Amygdala (tissue), 56 donors: ENCODE data around the gene ZNF747.

Experiments used
- DNase-seq, 56 donors: peaks; one replicate each; lab custom pipeline; 2025; lab: John Stamatoyannopoulos, UW

ZNF747 gene

DNA sequence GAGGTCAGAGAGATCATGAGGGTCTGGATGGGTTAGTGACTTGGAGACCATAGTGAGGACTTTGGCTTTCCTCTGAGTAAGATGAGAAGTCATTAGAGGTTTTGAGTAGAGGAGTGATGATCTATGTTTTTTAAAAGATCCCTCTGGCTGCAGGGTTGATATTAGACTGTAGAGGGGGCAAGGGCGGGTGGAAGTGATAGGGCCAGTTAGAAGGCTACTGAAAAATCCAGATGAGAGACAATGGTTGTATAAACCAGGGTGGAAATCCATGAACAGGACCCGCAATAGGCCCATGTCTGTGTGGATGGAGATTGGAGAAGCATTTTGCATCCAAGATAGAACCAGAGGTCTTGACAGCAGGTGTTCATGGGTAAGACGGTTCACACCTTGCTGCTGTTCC, 52.3 kb downstream of the ZNF747 start:
- DNase-seq = no peak

DNA sequence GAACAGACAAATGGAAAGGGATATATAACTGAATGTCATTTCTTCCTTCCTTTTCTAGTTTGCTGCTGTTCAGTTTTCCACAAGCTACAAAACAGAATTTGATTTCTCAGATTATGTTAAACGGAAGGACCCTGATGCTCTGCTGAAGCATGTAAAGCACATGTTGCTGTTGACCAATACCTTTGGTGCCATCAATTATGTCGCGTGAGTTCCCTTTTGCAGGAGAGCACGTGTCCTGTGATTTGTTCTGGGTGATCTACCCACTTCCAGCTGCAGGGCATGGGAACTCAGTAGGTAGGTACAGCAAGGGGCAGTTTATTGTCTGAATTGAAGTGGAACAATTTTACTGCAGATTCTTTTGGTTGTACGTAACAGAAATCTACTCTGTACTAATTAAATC, 53.3 kb downstream of the ZNF747 start:
- no peak for DNase-seq
